ENCODE results near the gene RPS19.

The RPS19 gene

DNA sequence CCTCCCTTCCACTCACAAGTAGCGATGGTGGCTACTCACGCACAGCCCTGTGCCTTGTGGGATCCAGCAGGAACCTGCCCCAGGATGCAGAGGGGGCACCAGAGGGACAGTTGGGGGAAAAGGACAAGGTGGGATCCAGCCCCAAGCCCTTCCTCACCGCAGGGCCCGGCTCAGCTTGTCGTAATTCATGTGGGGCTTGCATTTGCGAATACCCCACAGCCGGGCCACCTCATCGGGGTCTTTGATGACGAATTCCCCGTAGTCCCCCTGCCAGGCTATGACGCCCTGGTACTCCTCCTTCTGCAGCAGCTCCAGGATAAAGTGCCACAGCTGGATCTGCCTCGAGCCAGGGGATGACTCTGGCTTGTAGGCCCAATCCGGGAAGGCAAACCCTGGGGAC, 49.7 kb downstream of the RPS19 start:
- no peaks in the 10 kb centered on the region for H3K9me2 ChIP-seq (replicated peaks; ENCODE audit: insufficient read depth, low read length)
- no peaks in the 10 kb centered on the region for H3K36me3 ChIP-seq (replicated peaks; ENCODE audit: insufficient read depth, low read length)
- no peaks in the 10 kb centered on the region for H3F3A ChIP-seq (ENCODE audit: insufficient read depth, low read length)
- H3K27me3 ChIP-seq (replicated peaks; ENCODE audit: insufficient read depth, low read length): peaks cover 40% of the 10 kb centered on the region
- no peak overlapping the region for H3K4me2 ChIP-seq (ENCODE audit: low read depth, low read length)
- no peak overlapping the region for H3K27ac ChIP-seq (ENCODE audit: low read length)
- TF ChIP-seq EZH2 (optimal IDR thresholded peaks at IDR 0.05; ENCODE audit: low read depth, low read length): no peak
- TF ChIP-seq, protein P1, sequence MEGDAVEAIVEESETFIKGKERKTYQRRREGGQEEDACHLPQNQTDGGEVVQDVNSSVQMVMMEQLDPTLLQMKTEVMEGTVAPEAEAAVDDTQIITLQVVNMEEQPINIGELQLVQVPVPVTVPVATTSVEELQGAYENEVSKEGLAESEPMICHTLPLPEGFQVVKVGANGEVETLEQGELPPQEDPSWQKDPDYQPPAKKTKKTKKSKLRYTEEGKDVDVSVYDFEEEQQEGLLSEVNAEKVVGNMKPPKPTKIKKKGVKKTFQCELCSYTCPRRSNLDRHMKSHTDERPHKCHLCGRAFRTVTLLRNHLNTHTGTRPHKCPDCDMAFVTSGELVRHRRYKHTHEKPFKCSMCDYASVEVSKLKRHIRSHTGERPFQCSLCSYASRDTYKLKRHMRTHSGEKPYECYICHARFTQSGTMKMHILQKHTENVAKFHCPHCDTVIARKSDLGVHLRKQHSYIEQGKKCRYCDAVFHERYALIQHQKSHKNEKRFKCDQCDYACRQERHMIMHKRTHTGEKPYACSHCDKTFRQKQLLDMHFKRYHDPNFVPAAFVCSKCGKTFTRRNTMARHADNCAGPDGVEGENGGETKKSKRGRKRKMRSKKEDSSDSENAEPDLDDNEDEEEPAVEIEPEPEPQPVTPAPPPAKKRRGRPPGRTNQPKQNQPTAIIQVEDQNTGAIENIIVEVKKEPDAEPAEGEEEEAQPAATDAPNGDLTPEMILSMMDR (IDR thresholded peaks at IDR 0.05; ENCODE audit: low read length): no peak
- no peak for TF ChIP-seq EZH2phosphoT487 (IDR thresholded peaks at IDR 0.05; ENCODE audit: low read length)
- H3K9me3 ChIP-seq (replicated peaks; ENCODE audit: insufficient read depth, low read length): no peaks in the 10 kb centered on the region
- H3K9ac ChIP-seq (ENCODE audit: low read length): no peak overlapping the region
- no peak overlapping the region for H3K4me3 ChIP-seq (ENCODE audit: low read length)
- H4K20me1 ChIP-seq (ENCODE audit: insufficient read depth, low read length): no peaks in the 10 kb centered on the region
- no peak for DNase-seq
- H3K4me1 ChIP-seq (ENCODE audit: low read length): no peaks in the 10 kb centered on the region
- no peak overlapping the region for H2AFZ ChIP-seq (ENCODE audit: low read length)
- no peaks in the 10 kb centered on the region for H3K79me2 ChIP-seq (ENCODE audit: low read length)

GRCh38 chr19:41910240-41910991, 50.4 kb downstream of the RPS19 start:
- no peak overlapping the region for H3K9ac ChIP-seq (ENCODE audit: low read length)
- no peak for TF ChIP-seq EZH2phosphoT487 (IDR thresholded peaks at IDR 0.05; ENCODE audit: low read length)
- TF ChIP-seq EZH2 (optimal IDR thresholded peaks at IDR 0.05; ENCODE audit: low read depth, low read length): no peak
- TF ChIP-seq, protein P1 (IDR thresholded peaks at IDR 0.05; ENCODE audit: low read length): no peak
- H3K27ac ChIP-seq (ENCODE audit: low read length): no peak overlapping the region
- peaks cover 45% of the 10 kb centered on the region for H3K27me3 ChIP-seq (replicated peaks; ENCODE audit: insufficient read depth, low read length)
- no peaks in the 10 kb centered on the region for H3K9me3 ChIP-seq (replicated peaks; ENCODE audit: insufficient read depth, low read length)
- no peak for DNase-seq
- no peak overlapping the region for H2AFZ ChIP-seq (ENCODE audit: low read length)
- no peaks in the 10 kb centered on the region for H3K79me2 ChIP-seq (ENCODE audit: low read length)
- H3F3A ChIP-seq (ENCODE audit: insufficient read depth, low read length): no peaks in the 10 kb centered on the region
- no peaks in the 10 kb centered on the region for H4K20me1 ChIP-seq (ENCODE audit: insufficient read depth, low read length)
- no peaks in the 10 kb centered on the region for H3K4me1 ChIP-seq (ENCODE audit: low read length)
- no peaks in the 10 kb centered on the region for H3K9me2 ChIP-seq (replicated peaks; ENCODE audit: insufficient read depth, low read length)
- H3K36me3 ChIP-seq (replicated peaks; ENCODE audit: insufficient read depth, low read length): no peaks in the 10 kb centered on the region
- H3K4me3 ChIP-seq (ENCODE audit: low read length): no peak overlapping the region
- H3K4me2 ChIP-seq (ENCODE audit: low read depth, low read length): no peak overlapping the region

DNA sequence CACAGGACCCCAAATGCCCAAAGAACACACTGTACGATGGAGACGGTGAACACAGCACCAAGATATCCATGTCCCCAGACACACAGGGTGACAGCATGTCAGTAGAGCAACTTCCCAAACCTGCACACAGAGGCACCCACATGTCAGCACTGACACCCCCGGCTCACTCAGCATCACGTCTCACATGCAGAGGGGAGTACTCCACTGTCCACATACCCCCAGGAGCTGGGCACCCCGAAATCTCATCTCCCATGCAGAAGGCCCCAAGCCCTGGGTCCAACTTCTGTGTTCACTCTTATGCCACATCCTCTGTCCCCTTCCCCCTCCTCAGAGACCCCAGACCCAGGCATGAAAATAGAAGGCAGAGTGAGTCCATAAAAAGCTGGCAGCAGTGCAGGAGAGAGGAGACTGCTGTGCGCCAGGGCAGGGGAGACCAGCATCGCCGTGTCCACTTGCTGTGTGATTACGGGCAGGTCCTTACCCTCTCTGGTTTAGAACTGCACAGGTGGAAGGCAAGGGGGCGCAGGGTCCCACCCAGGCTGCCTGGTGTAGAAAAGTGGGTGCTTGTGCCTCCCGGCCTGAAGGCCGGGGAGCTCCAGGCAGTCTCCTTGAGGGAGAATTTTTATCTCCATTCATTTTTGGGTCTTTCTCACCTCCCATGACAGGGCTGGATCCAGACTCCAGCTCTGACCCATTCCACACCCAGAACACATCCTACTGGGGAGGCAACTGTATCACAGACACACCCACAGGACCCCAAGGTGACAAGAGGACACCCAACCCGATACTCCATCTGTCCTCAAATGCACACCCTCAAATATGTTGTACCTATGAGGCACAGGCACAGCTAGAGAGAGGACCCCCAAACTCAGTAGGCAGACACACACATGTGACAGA, 51.2 kb downstream of the RPS19 start:
- no peaks in the 10 kb centered on the region for H3K36me3 ChIP-seq (replicated peaks; ENCODE audit: insufficient read depth, low read length)
- no peak for DNase-seq
- no peaks in the 10 kb centered on the region for H3K9me2 ChIP-seq (replicated peaks; ENCODE audit: insufficient read depth, low read length)
- no peak overlapping the region for H3K27ac ChIP-seq (ENCODE audit: low read length)
- no peaks in the 10 kb centered on the region for H3F3A ChIP-seq (ENCODE audit: insufficient read depth, low read length)
- H3K79me2 ChIP-seq (ENCODE audit: low read length): no peaks in the 10 kb centered on the region
- no peaks in the 10 kb centered on the region for H4K20me1 ChIP-seq (ENCODE audit: insufficient read depth, low read length)
- H3K4me2 ChIP-seq (ENCODE audit: low read depth, low read length): no peak overlapping the region
- H3K4me3 ChIP-seq (ENCODE audit: low read length): no peak overlapping the region
- no peak overlapping the region for H2AFZ ChIP-seq (ENCODE audit: low read length)
- H3K9me3 ChIP-seq (replicated peaks; ENCODE audit: insufficient read depth, low read length): no peaks in the 10 kb centered on the region
- H3K4me1 ChIP-seq (ENCODE audit: low read length): no peaks in the 10 kb centered on the region
- peaks cover 53% of the 10 kb centered on the region for H3K27me3 ChIP-seq (replicated peaks; ENCODE audit: insufficient read depth, low read length)
- TF ChIP-seq EZH2 (optimal IDR thresholded peaks at IDR 0.05; ENCODE audit: low read depth, low read length): no peak
- TF ChIP-seq, protein P1 (IDR thresholded peaks at IDR 0.05; ENCODE audit: low read length): no peak
- TF ChIP-seq EZH2phosphoT487 (IDR thresholded peaks at IDR 0.05; ENCODE audit: low read length): no peak
- H3K9ac ChIP-seq (ENCODE audit: low read length): no peak overlapping the region

Measured in MM.1S (cell line).